Fibroblast of peridontal ligament (primary cell): ENCODE results near the gene SLC31A1.

Experiments
- DNase-seq: peaks from one replicate; pipeline ENCODE4 v3.0.0-alpha.2; 2010; ENCODE audit errors: extremely low read depth

SLC31A1 gene

DNA sequence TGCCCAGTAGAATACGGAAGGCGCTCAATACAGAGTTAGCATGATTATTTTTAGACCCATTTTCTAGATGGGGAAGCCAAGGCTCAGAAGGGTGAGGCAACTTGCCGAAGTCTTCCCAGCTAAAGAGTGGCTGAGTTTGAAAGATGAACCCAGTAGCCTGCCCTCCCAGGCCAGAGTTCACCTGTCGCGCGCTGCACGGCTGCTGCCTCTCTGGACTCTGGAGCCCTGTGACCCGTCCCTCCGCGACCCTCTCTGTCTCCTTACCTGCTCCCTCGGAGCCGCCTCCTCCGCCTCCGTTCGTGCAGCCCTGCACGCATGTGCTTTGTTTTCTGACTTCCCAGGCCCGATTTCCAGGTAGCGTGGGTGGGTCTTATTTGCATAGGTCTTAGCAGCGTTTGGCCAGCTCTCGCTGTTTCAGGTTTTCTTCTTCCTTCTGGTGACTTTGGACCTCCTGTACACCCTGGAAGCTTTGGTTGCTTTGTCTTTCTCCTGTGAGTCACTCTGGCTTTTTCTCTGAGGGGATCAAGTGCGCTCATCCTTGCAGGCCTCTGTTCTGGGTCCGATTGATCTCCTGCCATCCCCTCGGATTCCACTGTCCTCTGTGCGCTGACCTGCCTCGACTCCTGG is 81.6 kb downstream of the SLC31A1 start, which contains the start of gene RNF183:
Gene RNF183 (minus strand): TSS at position 585 of the 627 bp plus-strand sequence. CDS start 5,192 bp downstream, outside the sequence.
- DNase-seq: no peak

DNA sequence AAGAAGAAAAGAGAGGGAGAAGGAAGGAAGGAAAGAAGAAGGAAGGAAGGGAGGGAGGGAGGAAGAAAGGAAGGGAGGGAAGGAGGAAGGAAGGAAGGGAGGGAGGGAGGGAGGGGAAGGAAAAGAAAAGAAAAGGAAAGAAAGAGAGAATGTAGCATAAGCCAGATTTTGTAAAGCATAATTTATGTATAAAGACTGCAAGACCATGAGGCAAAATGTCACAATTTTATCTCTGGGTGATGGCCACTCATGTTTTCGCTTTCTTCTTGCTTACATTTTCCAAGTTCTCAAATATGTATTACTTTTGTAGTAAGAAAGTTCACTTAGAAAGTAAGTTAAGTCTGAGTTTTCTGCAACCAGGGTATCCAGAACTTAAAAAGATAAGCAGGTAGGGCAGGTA is 85.2 kb downstream of the SLC31A1 start:
- no peak for DNase-seq

- no peak for DNase-seq
Observed at GRCh38 chr9:113307396-113307975, 86.1 kb downstream of the SLC31A1 start.

DNA sequence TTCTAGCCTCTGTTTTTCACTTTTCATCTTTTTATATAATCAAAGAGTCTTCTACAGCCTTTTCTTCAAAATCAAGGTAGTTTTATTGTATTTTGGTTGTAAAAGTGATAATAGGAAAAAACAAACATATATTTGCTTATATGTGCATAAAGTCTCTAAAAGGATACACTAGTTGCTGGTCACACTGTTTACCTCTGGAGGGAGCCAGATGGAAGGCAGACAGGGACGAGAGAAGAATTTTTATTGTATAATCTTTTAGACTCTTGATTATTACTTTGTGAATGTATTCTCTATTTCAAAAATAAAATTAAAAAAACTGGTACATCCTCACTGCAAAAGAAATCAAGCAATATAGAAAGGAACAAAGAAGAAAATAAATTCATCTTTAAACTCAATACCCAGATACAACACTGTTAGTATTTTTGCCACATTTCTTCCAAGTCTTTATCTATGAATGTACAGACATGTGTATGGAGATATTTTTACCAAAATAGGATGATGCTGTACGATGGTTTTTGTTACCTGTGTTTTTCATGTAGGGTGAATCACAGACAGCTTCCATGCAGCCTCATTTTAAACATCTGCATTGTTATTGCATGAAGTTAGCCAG is 88.0 kb downstream of the SLC31A1 start:
- DNase-seq: peak; percentile 72

GRCh38 chr9:113310538-113310937 is 89.2 kb downstream of the SLC31A1 start:
- no peak for DNase-seq

DNA sequence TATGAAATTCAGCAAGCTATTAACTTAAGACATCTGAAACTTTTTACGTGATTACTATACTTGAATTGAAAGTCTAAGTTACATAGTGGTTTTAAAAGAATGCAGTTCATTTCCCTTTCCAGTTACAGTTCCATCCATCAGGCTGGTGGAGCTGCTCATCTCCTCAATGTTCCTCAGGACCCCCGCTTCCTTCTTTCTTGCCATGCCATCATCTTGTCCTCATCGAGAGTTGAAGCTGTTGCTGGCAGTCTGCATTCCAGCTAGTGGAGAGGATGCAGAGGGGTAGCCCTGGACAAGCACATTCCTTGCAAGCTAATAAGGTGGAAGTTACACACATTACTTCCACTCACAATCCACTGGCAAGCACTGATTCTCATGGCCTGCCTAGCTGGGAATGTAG is 90.6 kb downstream of the SLC31A1 start:
- DNase-seq: peak; percentile 38

DNA sequence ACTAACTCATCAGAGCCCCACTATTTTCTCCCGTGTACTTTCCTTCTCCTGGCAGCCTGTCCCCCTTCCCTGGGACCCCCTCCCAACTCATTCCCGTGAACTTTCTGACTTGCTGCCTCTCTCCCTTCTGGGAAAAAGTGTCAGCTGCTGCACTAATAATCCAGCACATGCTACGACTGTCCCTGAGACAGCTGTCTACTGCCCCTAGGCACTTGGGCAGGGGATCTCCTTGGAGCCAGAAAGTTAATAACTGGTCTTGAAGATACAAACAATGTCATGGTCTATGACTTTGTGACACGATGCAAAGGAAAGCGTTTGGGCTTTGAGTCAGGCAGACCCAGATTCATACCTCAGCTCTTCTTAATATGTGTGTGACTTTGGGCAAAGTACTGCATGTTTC is 91.9 kb downstream of the SLC31A1 start:
- no peak for DNase-seq
